ENCODE data around the gene JPT2.

JPT2 gene

GRCh38 chr16:1654505-1655268 is 23.4 kb upstream of the JPT2 start:
- DNase-seq, result no peak

GRCh38 chr16:1655269-1655807 is 22.7 kb upstream of the JPT2 start:
- DNase-seq, result no peak

GRCh38 chr16:1655909-1656807 is 21.9 kb upstream of the JPT2 start:
- no peak for DNase-seq

- no peak for DNase-seq
Measured at GRCh38 chr16:1656808-1657617, 21.1 kb upstream of the JPT2 start.

- DNase-seq, result no peak
Measured at GRCh38 chr16:1657841-1658240, 20.2 kb upstream of the JPT2 start.

DNA sequence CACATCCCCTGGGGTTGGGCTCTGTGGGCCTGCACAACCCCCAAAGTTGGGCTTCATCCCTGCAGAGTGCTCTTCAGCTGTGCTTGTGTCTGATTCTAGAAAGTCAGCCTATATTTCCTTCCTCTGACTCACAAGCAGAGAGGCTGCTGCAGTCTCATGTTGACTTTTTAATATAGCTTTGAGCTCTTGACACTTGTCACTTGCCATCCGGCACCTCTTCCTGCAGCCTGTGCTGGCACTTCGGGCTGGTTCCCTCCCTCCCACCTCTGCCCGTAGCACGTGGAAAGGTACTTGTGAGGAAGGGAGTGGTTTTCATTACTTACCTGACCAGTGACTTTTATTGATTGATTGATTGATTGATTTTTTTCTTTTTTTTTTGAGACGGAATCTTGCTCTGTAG is 19.0 kb upstream of the JPT2 start:
- no peak for DNase-seq

- no peak for DNase-seq
Measured at GRCh38 chr16:1661826-1662225, 16.3 kb upstream of the JPT2 start.

DNA sequence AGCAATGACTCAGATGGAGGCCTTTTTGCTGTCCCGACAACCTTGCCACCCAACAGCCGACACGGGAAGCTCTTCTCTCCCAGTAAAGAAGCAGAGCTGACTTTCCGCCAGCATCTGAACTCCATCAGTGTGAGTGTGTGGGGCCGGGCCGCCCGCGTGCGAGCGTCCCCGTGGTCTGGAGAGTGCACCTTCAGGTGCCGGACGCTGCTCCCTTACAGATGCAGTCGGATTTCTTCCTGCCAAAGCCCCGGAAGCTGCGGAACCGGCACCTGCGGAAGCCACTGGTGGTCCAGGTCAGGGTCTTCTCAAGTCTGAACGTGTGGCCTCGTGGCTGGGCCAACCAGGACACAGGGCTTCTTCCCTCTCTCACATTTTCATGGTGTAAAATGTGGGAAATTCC is 15.5 kb upstream of the JPT2 start:
- no peak for DNase-seq

DNA sequence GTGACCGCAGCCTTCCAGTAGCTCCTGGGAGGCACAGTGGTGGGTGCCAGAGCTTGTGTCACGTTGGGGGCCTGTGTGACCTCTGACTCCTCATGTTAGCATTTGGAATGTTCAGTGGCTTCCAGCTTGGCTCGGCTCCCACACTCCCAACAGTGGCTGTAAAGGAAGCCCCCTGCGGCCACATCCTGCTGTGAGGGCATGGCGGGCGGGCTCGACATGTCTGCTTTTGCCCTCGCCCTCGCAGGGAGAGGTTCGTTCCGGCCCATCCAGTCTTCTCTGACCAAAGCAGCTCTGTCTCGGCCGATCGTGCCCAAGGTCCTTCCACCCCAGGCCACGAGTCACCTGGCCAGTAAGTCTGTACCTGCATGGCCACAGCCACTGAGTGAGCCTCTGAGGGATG is 12.2 kb upstream of the JPT2 start:
- no peak for DNase-seq

DNA sequence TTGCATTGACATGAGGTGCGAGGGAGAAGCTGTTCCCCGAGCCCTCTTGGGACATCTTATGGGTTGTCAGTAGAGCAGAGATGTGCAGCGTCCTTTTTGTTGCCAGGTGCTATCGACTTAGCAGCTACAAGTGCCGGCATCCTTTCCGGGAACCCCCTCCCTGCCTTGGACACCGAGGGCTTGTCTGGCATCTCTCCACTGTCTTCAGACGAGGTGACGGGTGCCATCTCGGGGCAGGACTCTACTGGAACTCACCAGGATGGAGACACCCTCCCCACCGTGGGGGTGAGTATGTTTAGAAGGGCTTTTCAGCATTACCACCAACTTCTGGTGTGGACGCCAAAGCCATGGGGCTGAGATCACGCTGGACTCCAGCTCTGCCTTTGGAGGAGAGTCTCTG is 11.8 kb upstream of the JPT2 start:
- no peak for DNase-seq

DNA sequence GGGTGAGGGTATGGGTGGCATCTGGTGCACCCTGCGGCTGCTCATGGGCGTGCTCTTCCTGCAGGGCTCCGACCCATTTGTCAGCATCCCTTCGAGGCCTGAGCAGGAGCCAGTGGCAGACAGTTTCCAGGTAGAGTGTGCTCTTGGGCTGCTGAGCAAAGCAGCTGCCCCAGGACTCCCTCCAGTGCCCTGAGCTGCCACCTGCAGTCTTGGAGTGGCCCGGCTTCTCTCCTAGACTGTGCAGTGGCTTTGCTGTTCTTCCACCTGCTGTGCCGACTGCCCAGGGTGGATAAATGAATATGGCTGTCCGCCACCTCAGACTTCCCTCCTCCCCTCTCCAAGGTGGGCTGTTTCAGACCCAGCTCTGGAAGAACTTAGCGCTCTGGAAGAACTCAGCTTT is 10.8 kb upstream of the JPT2 start:
- DNase-seq, result no peak

DNA sequence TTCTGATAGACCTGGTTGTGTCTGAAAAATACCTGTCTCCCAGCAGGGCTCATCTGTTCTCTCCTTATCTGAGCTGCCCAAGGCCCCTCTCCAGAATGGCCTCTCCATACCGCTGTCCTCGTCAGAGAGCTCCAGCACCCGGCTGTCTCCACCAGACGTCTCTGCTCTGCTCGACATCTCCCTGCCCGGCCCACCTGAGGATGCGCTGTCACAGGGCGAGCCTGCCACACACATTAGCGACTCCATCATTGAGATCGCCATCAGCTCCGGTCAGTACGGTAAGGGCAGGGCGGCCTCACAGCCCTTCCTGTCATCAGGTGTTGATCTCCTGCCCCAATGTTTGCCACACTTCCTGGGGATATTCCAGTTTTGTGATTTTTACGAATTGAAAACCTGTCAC is 10.2 kb upstream of the JPT2 start:
- DNase-seq, result no peak

DNA sequence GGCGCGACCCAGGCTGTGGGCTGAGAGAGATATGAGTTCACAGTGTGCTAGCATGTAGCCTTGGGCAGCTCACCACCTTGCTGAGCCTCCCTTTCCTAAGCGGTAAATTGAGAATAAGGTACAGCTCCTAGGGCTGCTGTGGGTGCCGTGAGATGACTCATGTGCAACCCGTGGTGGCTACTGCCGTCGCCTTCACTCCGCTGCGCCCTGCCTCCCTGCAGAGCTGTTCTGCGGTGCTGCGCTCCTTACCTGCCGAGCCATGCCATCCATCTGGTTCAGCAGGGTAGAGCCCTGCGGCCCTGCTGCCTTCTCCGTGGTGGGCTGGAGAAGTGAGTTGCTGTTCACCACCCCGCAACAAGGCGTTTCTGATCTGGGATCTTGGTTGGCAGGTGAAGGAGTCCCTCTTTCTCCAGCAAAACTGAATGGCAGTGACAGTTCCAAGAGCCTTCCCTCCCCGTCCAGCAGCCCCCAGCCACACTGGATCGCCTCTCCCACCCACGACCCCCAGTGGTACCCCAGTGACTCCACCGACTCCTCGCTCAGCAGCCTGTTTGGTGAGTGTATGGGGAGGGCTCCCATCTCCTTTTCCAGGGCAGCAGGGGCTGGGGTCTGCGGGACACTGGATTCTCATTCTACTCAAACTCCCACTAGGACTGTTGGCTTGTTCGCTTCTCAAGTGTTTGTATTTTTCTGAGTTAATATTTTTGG is 9.3 kb upstream of the JPT2 start:
- no peak for DNase-seq

- no peak for DNase-seq
Measured at GRCh38 chr16:1669698-1670097, 8.4 kb upstream of the JPT2 start.

DNA sequence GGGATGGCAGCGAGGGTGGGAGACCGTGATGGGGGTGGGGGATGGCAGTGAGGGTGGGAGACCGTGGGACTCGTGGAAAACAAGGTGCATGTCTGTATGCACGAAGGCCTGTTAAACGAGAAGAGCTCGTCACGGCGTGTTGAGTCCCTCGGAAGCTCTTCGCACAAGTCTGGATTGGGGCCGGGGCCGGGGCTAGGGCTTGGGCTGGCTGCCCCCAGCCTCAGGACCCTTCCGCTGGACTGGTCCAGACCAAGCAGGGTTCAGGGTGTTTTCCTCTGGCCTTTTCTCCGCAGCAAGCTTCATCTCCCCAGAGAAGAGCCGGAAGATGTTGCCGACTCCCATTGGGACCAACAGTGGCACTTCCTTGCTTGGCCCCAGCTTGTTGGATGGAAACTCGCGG is 7.7 kb upstream of the JPT2 start:
- no peak for DNase-seq

GRCh38 chr16:1670866-1671265 is 7.2 kb upstream of the JPT2 start:
- no peak for DNase-seq

DNA sequence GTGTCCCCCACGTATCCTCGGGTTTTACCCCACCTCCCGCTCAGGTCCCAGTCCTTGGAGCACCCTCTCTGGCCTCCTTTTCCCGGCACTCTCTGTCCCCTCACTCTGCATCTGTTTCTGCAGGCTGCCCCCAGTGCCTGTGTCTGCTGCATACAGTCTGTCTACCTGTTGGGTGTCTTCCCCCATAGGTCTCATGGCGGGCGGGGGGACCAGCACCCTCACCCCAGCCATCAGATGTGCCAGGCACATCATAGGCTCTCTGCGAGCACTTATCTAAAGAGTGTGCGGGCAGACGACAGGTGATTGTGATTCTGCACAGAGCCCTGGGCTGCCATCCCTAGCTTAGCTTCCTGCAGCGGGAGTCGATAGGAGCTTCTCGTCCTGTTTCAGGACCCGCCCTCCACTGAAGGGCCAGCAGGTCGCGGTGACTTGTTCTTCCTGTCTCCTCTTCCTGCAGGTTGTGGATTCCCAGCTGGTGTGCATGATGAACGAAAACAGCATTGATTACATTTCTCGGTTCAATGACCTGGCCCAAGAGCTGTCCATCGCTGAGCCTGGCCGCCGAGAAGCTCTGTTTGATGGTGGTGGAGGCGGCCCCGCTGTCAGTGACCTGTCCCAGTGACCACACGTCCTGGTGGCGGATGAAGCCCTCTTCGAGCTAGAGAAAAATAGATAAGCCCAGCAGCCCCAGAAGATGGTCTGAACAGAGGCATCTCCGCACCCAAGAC is 4.5 kb upstream of the JPT2 start:
- DNase-seq, result no peak

GRCh38 chr16:1674306-1674705 is 3.8 kb upstream of the JPT2 start:
- DNase-seq, result no peak

GRCh38 chr16:1674751-1675664 is 3.1 kb upstream of the JPT2 start:
- DNase-seq, result no peak

- DNase-seq, result no peak
Measured at GRCh38 chr16:1676661-1677060, 1.4 kb upstream of the JPT2 start.

DNA sequence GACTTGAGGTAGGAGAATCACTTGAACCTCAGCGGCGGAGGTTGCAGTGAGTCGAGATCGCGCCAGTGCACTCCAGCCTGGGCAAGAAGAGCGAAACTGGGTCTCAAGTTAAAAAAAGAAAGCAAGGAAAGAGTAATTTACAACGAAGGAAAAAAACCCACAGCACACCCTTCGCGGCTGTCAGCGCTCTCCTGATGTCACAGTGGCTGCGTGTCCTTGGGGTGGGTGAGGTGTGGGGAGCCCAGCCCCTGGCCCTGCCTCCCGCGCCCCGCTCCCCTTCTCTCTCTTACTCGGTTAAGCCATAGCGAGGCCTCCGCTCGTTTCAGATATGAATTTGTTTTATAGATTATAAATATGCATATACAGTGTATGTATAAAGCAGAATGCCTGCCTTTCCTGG is 740 bp upstream of the JPT2 start:
- DNase-seq, result no peak

Measured in amniotic stem cell (primary cell).